Measurements from ENCODE around the gene DDIT3. TPM values are rescaled to one million over a fixed set of nuclear protein-coding genes. Genes with fewer than 3 reads are reported as not detected.

The DDIT3 gene
- total and polyA plus RNA-seq, 11 donors = 11.5 to 60.5 (median 18.5) TPM

GRCh38 chr12:57546438-57547287 lies 26.3 kb upstream of the DDIT3 start, which contains the start of gene DCTN2:
TSS of gene DCTN2 (minus strand) at chr12:57547192. CDS start at chr12:57547063, 129 bp downstream.
- DNase-seq = peak; percentile 95 to 98 (median 97)
- Histone ChIP-seq H3K4me1 (peaks cover 0 to 48% (median 30%) of the 10 kb centered on the region in 12 donors), H3K27me3 (peaks cover 0 to 32% (median 22%) of the 10 kb centered on the region in 9 donors), H3K4me3 (peak within 1 kb of the TSS; percentile 60 to 99 (median 93)), H3K9me3 (no peaks in the 10 kb centered on the region), H3K27ac (peak within 1 kb of the TSS; percentile 63 to 93 (median 86)), H3K36me3 (peaks cover 0 to 24% (median 9%) of the 10 kb centered on the region in 9 donors)
- TF ChIP-seq CTCF (IDR thresholded peaks at IDR 0.05) = peak in 5 of 12 donors; percentile 4 to 10 (median 5)
- peak in 1 of 2 donors; percentile 55 for TF ChIP-seq POLR2A (IDR thresholded peaks at IDR 0.05)
- WGBS, 4 donors = 0 to 1% (median 0%) methylated on average over 21 to 56 of the region's 56 CpGs
- intact Hi-C loops (cut with DNase I) = loop anchor here in 2 of 10 donors (2.0 to 5.0 kb wide), 2 partner anchors 24 to 59 kb away; partner anchors contain the start of genes MBD6 (in 2 of the 2) and MARS1 (in 1 of the 2)
- peak; percentile 98 to 100 (median 99) for ATAC-seq

GRCh38 chr12:57545809-57546437 lies 25.6 kb upstream of the DDIT3 start:
- Histone ChIP-seq H3K36me3 (peaks cover 0 to 31% (median 13%) of the 10 kb centered on the region in 9 donors), H3K27me3 (peaks cover 0 to 32% (median 22%) of the 10 kb centered on the region in 9 donors), H3K4me1 (peaks cover 0 to 48% (median 30%) of the 10 kb centered on the region in 12 donors), H3K9me3 (no peaks in the 10 kb centered on the region), H3K4me3 (peak overlapping the region; percentile 60 to 99 (median 93)), H3K27ac (peak overlapping the region in 11 of 12 donors; percentile 70 to 93 (median 86))
- ATAC-seq = no peak
- intact Hi-C loops (cut with DNase I) = loop anchor here in 3 of 10 donors (2.0 to 5.0 kb wide), 3 partner anchors 23 to 59 kb away; partner anchors contain the start of genes MARS1 (in 2 of the 3) and MBD6 (in 2 of the 3)
- no peak for DNase-seq
- 63 to 64% (median 63%) methylated on average over 15 of the region's 15 CpGs for WGBS, 4 donors
- TF ChIP-seq CTCF (IDR thresholded peaks at IDR 0.05) (no peak), POLR2A (IDR thresholded peaks at IDR 0.05) (no peak)

- DNase-seq (no peak), ATAC-seq (no peak)
- H3K36me3 ChIP-seq = peaks cover 0 to 54% (median 27%) of the 10 kb centered on the region in 9 donors
- H3K9me3 ChIP-seq = no peaks in the 10 kb centered on the region
- intact Hi-C loops (cut with DNase I) = no loop called here
- H3K27me3 ChIP-seq = peaks cover 0 to 9% (median 4%) of the 10 kb centered on the region in 9 donors
- no peak overlapping the region for H3K4me3 ChIP-seq
- WGBS, 4 donors = 63 to 71% (median 70%) methylated on average over 2 of the region's 2 CpGs
- peaks cover 0 to 39% (median 25%) of the 10 kb centered on the region in 12 donors for H3K4me1 ChIP-seq
- TF ChIP-seq CTCF (IDR thresholded peaks at IDR 0.05) (no peak), POLR2A (IDR thresholded peaks at IDR 0.05) (no peak)
- no peak overlapping the region for H3K27ac ChIP-seq
Observed at GRCh38 chr12:57543581-57543980, 23.3 kb upstream of the DDIT3 start.

Data from heart left ventricle (tissue), 16 donors.